ENCODE measurements around the gene DHTKD1.

The DHTKD1 gene

GRCh38 chr10:12022580-12023257, 46.0 kb upstream of the DHTKD1 start:
- H3K27ac ChIP-seq (ENCODE audit: low read depth, low read length, poor library complexity, severe bottlenecking): no peak overlapping the region
- H3K79me2 ChIP-seq (ENCODE audit: insufficient read depth, low read length): peaks cover 65% of the 10 kb centered on the region
- H3K9me3 ChIP-seq (ENCODE audit: low read length): no peaks in the 10 kb centered on the region
- peak overlapping the region; percentile 28; the same call in 1 of the 2 replicates for H3K4me2 ChIP-seq (ENCODE audit: low read length)
- peaks cover 37% of the 10 kb centered on the region for H3K36me3 ChIP-seq (ENCODE audit: insufficient read depth, low read length)
- no peak overlapping the region for H2AFZ ChIP-seq (ENCODE audit: low read length)
- H3K27me3 ChIP-seq (ENCODE audit: insufficient read depth, low read length): no peaks in the 10 kb centered on the region
- H3F3A ChIP-seq (ENCODE audit: insufficient read depth, low read length): no peaks in the 10 kb centered on the region
- TF ChIP-seq EZH2 (IDR thresholded peaks at IDR 0.05; ENCODE audit: borderline replicate concordance, low read length): no peak
- TF ChIP-seq CTCF (IDR thresholded peaks at IDR 0.05; ENCODE audit: low read length): no peak
- no peak overlapping the region for H3K9ac ChIP-seq (ENCODE audit: low read length)
- H3K4me3 ChIP-seq (ENCODE audit: low read depth, low read length, poor library complexity, severe bottlenecking): no peak overlapping the region
- H3K4me1 ChIP-seq (ENCODE audit: insufficient read depth, low read length, severe bottlenecking): peaks cover 19% of the 10 kb centered on the region
- no peaks in the 10 kb centered on the region for H3K9me2 ChIP-seq (ENCODE audit: low read depth, low read length)
- no peaks in the 10 kb centered on the region for H4K20me1 ChIP-seq (ENCODE audit: insufficient read depth, low read length)

GRCh38 chr10:12025591-12025990, 43.2 kb upstream of the DHTKD1 start:
- Histone ChIP-seq H3K27me3 (ENCODE audit: insufficient read depth, low read length) (no peaks in the 10 kb centered on the region), H3K9me2 (ENCODE audit: low read depth, low read length) (no peaks in the 10 kb centered on the region), H3K9me3 (ENCODE audit: low read length) (no peaks in the 10 kb centered on the region), H3F3A (ENCODE audit: insufficient read depth, low read length) (no peaks in the 10 kb centered on the region), H3K27ac (ENCODE audit: low read depth, low read length, poor library complexity, severe bottlenecking) (no peak overlapping the region), H3K36me3 (ENCODE audit: insufficient read depth, low read length) (peaks cover 60% of the 10 kb centered on the region), H3K9ac (ENCODE audit: low read length) (no peak overlapping the region), H3K4me3 (ENCODE audit: low read depth, low read length, poor library complexity, severe bottlenecking) (no peak overlapping the region), H3K4me2 (ENCODE audit: low read length) (no peak overlapping the region), H2AFZ (ENCODE audit: low read length) (no peak overlapping the region), H3K79me2 (ENCODE audit: insufficient read depth, low read length) (peaks cover 69% of the 10 kb centered on the region), H4K20me1 (ENCODE audit: insufficient read depth, low read length) (no peaks in the 10 kb centered on the region), H3K4me1 (ENCODE audit: insufficient read depth, low read length, severe bottlenecking) (peaks cover 19% of the 10 kb centered on the region)
- TF ChIP-seq EZH2 (IDR thresholded peaks at IDR 0.05; ENCODE audit: borderline replicate concordance, low read length) (no peak), CTCF (IDR thresholded peaks at IDR 0.05; ENCODE audit: low read length) (no peak)

GRCh38 chr10:12027539-12027938, 41.2 kb upstream of the DHTKD1 start:
- Histone ChIP-seq H3K9me2 (ENCODE audit: low read depth, low read length) (no peaks in the 10 kb centered on the region), H3K79me2 (ENCODE audit: insufficient read depth, low read length) (peaks cover 62% of the 10 kb centered on the region), H3K4me2 (ENCODE audit: low read length) (no peak overlapping the region), H3K9me3 (ENCODE audit: low read length) (no peaks in the 10 kb centered on the region), H3K27me3 (ENCODE audit: insufficient read depth, low read length) (no peaks in the 10 kb centered on the region), H2AFZ (ENCODE audit: low read length) (no peak overlapping the region), H3F3A (ENCODE audit: insufficient read depth, low read length) (no peaks in the 10 kb centered on the region), H3K9ac (ENCODE audit: low read length) (no peak overlapping the region), H3K27ac (ENCODE audit: low read depth, low read length, poor library complexity, severe bottlenecking) (no peak overlapping the region), H4K20me1 (ENCODE audit: insufficient read depth, low read length) (no peaks in the 10 kb centered on the region), H3K36me3 (ENCODE audit: insufficient read depth, low read length) (peaks cover 62% of the 10 kb centered on the region), H3K4me1 (ENCODE audit: insufficient read depth, low read length, severe bottlenecking) (peaks cover 7% of the 10 kb centered on the region), H3K4me3 (ENCODE audit: low read depth, low read length, poor library complexity, severe bottlenecking) (no peak overlapping the region)
- no peak for TF ChIP-seq CTCF (IDR thresholded peaks at IDR 0.05; ENCODE audit: low read length)
- no peak for TF ChIP-seq EZH2 (IDR thresholded peaks at IDR 0.05; ENCODE audit: borderline replicate concordance, low read length)

Data from OCI-LY1 (cell line).